NB4 (cell line): ENCODE data around the gene MRPS31.

Source experiments
- DNase-seq: peaks from one replicate; pipeline ENCODE4 v3.0.0; 2010; ENCODE audit warnings: low read depth
- H3K4me3 ChIP-seq: one replicate; pipeline ENCODE4 v1.5.1; 2011; ENCODE audit warnings: mild to moderate bottlenecking, low read depth, low read length, moderate library complexity
- MYC ChIP-seq: IDR thresholded peaks from 2 replicates; pipeline ENCODE4 v1.6.1; 2011; ENCODE audit warnings: low read depth, low read length
- POLR2A ChIP-seq: IDR thresholded peaks from 2 replicates; pipeline ENCODE4 v1.6.1; 2011; ENCODE audit warnings: mild to moderate bottlenecking; ENCODE audit not compliant: insufficient read length; ENCODE audit errors: extremely low read depth
- TF ChIP-seq, protein P1 (sequence below): IDR thresholded peaks from 2 replicates; pipeline ENCODE4 v1.6.1; 2011; ENCODE audit warnings: low read depth, low read length
- TF ChIP-seq, protein P2 (sequence below): IDR thresholded peaks from one replicate; pipeline ENCODE4 v1.5.1; 2012; ENCODE audit warnings: low read depth, low read length

MRPS31 gene

DNA sequence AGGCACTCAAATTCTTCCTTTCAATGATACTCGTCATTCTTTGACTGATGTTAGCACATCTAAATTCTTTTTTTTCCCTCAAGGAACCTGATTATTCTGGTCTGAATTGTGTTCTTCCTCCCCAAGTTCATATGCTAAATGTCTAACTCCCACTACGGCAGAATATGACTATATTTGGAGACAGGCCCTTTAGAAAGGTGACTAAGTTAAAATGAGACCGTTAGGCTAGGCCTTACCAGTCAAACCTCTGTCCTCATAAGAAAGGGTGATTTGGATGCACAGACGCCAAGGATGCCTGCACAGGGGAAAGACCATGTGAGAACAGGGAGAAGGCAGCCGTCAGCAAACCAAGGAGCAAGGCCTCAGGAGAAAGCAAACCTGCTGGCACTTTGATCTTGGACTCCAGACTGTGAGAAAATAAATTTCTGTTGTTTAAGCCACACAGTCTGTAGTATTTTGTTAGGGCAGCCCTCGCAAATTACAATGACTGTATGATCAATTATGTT, 91.5 kb downstream of the MRPS31 start:
- DNase-seq: no peak
- H3K4me3 ChIP-seq: no peak overlapping the region
- TF ChIP-seq, protein P1, sequence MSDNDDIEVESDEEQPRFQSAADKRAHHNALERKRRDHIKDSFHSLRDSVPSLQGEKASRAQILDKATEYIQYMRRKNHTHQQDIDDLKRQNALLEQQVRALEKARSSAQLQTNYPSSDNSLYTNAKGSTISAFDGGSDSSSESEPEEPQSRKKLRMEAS: no peak
- TF ChIP-seq, protein P2, sequence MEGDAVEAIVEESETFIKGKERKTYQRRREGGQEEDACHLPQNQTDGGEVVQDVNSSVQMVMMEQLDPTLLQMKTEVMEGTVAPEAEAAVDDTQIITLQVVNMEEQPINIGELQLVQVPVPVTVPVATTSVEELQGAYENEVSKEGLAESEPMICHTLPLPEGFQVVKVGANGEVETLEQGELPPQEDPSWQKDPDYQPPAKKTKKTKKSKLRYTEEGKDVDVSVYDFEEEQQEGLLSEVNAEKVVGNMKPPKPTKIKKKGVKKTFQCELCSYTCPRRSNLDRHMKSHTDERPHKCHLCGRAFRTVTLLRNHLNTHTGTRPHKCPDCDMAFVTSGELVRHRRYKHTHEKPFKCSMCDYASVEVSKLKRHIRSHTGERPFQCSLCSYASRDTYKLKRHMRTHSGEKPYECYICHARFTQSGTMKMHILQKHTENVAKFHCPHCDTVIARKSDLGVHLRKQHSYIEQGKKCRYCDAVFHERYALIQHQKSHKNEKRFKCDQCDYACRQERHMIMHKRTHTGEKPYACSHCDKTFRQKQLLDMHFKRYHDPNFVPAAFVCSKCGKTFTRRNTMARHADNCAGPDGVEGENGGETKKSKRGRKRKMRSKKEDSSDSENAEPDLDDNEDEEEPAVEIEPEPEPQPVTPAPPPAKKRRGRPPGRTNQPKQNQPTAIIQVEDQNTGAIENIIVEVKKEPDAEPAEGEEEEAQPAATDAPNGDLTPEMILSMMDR: no peak
- no peak for TF ChIP-seq MYC
- TF ChIP-seq POLR2A: no peak
